GM23248 (cell line): ENCODE measurements around the gene RPP21.

ENCODE experiments used
- EZH2 ChIP-seq: fragments of 200-600 bp; sonication (generic); IDR thresholded peaks from 2 replicates; pipeline ENCODE4 v1.6.1; 2018; ENCODE audit warnings: antibody characterized with exemption, mild to moderate bottlenecking; ENCODE audit not compliant: insufficient read depth, poor library complexity, severe bottlenecking
- EZH2phosphoT487 ChIP-seq: fragments of 200-600 bp; sonication (generic); IDR thresholded peaks from 2 replicates; pipeline ENCODE4 v1.6.1; 2018; ENCODE audit warnings: antibody characterized with exemption, moderate library complexity, mild to moderate bottlenecking, low read depth; ENCODE audit not compliant: insufficient read depth

DNA sequence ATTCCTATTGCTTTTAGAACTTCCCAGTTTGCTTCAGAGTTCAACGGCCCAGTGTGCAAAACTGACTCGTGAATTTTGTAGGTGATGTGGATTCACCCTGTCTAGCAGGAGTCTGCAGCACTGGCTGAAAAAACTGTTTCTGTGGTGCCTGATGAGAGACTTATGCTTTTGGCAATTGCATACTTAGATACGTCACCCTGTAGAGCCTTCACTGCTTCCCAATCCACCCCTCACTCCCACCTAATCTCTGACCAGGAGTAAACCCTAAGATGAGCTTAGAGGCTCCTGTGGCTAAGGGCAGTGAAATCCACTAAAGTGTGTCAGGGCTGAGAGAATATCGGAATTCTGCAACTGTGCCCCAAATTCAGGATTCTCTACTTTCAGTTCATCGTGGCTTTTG lies 14.3 kb downstream of the RPP21 start:
- TF ChIP-seq EZH2phosphoT487 (no peak), EZH2 (no peak)
